Karpas-422 (cell line): ENCODE measurements around the gene ISYNA1. TPM values are rescaled to one million over a fixed set of nuclear protein-coding genes. Genes with fewer than 3 reads are reported as not detected.
A peak's percentile ranks its signal among the peaks of the same experiment; 100 is the strongest.

ENCODE experiments used
- DNase-seq: peaks from one replicate; pipeline ENCODE4 v3.0.0-alpha.2; 2015
- H2AFZ ChIP-seq: fragments of 200-600 bp; sonication (generic); 2 replicates; pipeline ENCODE4 v1.6.1; 2014; ENCODE audit warnings: antibody characterized with exemption, low read length, mixed read lengths
- H3K27ac ChIP-seq: fragments of 200-600 bp; sonication (generic); 2 replicates; pipeline ENCODE4 v1.5.1; 2014; ENCODE audit warnings: mild to moderate bottlenecking, low read length, moderate library complexity
- H3K27me3 ChIP-seq: fragments of 200-600 bp; sonication (generic); 2 replicates; pipeline ENCODE4 v1.6.1; 2014; ENCODE audit warnings: low read length, mixed read lengths
- H3K36me3 ChIP-seq: fragments of 200-600 bp; sonication (generic); 2 replicates; pipeline ENCODE4 v1.6.1; 2014; ENCODE audit warnings: low read length, mixed read lengths; ENCODE audit not compliant: insufficient read depth
- H3K4me1 ChIP-seq: fragments of 200-600 bp; sonication (generic); 2 replicates; pipeline ENCODE4 v1.6.1; 2014; ENCODE audit warnings: mild to moderate bottlenecking, low read length, mixed read lengths
- H3K4me2 ChIP-seq: fragments of 200-600 bp; sonication (generic); 2 replicates; pipeline ENCODE4 v1.6.1; 2014; ENCODE audit warnings: low read length, low read depth, mild to moderate bottlenecking; ENCODE audit not compliant: poor library complexity, severe bottlenecking
- H3K4me3 ChIP-seq: fragments of 200-600 bp; sonication (generic); 2 replicates; pipeline ENCODE4 v1.5.1; 2014; ENCODE audit warnings: mild to moderate bottlenecking, antibody characterized with exemption, low read length, mixed read lengths
- H3K79me2 ChIP-seq: fragments of 200-600 bp; sonication (generic); 2 replicates; pipeline ENCODE4 v1.6.1; 2014; ENCODE audit warnings: mild to moderate bottlenecking, low read length, mixed read lengths
- H3K9ac ChIP-seq: fragments of 200-600 bp; sonication (generic); 2 replicates; pipeline ENCODE4 v1.6.0; 2014; ENCODE audit warnings: low read length
- H3K9me2 ChIP-seq: fragments of 200-600 bp; sonication (generic), shearing (Covaris generic); replicated peaks from 2 replicates; pipeline ENCODE4 v1.6.0; 2014; ENCODE audit warnings: mild to moderate bottlenecking, low read length, moderate library complexity; ENCODE audit not compliant: insufficient read depth
- H3K9me3 ChIP-seq: fragments of 300-700, 200-600 bp; sonication (generic); 2 replicates; pipeline ENCODE4 v1.6.1; 2014; ENCODE audit warnings: low read length, mixed read lengths
- H4K20me1 ChIP-seq: fragments of 200-600 bp; sonication (generic); 2 replicates; pipeline ENCODE4 v1.6.1; 2014; ENCODE audit warnings: mild to moderate bottlenecking, antibody characterized with exemption, low read length, low read depth; ENCODE audit not compliant: insufficient read depth
- total RNA-seq: library from RNA; depleted of rRNA; stranded (reverse); fragments of >200 nt; shearing (Covaris generic); gene quantifications from 2 replicates; pipeline ENCODE4 v1.2.3, GENCODE V29; 2014; ENCODE audit warnings: low replicate concordance

Gene ISYNA1
- total RNA-seq, 1 experiment from 2014 or later, result 10.0 TPM

DNA sequence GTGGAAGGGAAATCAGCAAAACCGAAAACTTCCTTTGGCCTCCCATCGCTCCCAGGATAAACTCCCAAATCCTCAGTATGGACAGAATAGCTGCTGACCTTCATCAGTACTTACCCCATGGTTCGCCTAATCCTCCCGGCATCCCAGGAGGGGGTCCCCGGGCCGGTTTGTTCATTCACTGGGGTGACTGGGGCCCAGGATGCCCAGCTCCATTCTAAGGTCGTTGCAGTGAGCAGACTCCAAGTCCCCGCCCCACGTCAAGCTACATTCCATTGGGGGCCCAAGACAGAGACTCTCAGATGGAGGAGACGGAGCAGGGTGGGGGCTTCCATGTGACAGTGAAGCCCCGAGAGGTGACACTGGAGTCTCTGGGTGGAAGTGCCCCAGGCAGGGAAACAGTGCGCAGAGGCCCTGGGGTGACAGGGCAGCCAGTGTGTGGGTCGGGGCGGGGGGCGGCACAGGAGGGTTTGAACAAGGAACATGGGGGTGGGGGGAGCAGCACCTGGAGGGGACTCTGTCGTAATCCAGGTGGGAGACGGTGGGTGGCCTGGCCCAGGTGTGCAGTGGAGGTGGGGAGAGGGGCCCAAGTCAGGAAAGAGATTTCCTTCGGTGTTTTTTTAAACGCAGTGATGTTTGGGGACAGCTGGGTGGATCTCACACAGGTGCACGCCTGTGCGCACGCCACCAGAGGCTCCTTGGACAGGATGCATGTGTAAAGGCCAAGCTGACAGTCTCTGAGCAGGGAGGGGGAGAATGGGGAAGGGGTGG, 13.6 kb downstream of the ISYNA1 start:
- Histone ChIP-seq H3K36me3 (no peaks in the 10 kb centered on the region), H3K4me2 (no peak overlapping the region), H2AFZ (no peak overlapping the region), H3K79me2 (no peaks in the 10 kb centered on the region), H3K9ac (no peak overlapping the region), H3K9me2 (no peaks in the 10 kb centered on the region), H3K27ac (no peak overlapping the region), H3K4me3 (no peak overlapping the region), H4K20me1 (peaks cover 56% of the 10 kb centered on the region), H3K9me3 (no peaks in the 10 kb centered on the region), H3K27me3 (no peaks in the 10 kb centered on the region), H3K4me1 (peaks cover 28% of the 10 kb centered on the region)
- no peak for DNase-seq

DNA sequence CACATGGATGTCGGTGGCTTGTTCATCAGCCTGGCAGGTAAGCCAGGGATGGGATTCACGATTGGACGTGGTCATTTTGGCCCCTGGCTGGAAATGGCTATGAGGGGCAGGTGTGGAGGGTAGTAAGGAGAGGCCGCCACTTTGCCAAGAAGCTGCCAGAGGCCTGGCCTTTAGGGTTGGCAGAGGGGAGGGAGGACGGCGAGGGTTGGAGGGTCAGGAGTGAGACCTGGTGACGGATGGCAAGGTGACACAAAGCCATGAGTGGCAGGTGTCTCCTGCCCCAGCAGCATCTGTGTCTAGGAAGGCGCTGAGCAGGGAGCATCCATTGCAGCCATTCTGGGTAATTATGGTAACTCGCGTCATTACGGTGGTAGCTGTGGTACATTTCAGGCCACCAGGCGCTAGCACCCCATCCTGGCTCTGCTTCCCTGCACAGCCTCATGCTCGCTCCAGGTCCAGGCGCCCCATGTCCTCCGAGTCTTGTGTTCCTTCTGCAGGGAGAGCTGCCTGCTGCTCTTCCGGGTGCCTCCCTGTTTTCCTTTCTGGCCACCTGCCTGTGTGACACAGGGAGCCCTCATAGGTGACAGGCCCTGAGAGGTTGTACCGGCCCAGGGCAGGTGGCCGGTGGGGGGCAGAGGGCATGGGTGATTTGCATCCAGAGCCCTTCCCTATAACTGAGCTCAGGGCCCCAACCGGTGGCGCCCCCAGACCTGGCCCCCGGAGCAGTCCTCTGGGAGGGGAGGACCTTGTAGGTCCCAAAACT, 14.5 kb downstream of the ISYNA1 start:
- Histone ChIP-seq H3K9me3 (no peaks in the 10 kb centered on the region), H3K4me2 (no peak overlapping the region), H3K79me2 (no peaks in the 10 kb centered on the region), H3K36me3 (no peaks in the 10 kb centered on the region), H3K27ac (no peak overlapping the region), H3K4me3 (no peak overlapping the region), H4K20me1 (peaks cover 56% of the 10 kb centered on the region), H2AFZ (no peak overlapping the region), H3K9ac (no peak overlapping the region), H3K4me1 (peaks cover 26% of the 10 kb centered on the region), H3K9me2 (no peaks in the 10 kb centered on the region), H3K27me3 (no peaks in the 10 kb centered on the region; the same call in 1 of the 2 replicates)
- no peak for DNase-seq

DNA sequence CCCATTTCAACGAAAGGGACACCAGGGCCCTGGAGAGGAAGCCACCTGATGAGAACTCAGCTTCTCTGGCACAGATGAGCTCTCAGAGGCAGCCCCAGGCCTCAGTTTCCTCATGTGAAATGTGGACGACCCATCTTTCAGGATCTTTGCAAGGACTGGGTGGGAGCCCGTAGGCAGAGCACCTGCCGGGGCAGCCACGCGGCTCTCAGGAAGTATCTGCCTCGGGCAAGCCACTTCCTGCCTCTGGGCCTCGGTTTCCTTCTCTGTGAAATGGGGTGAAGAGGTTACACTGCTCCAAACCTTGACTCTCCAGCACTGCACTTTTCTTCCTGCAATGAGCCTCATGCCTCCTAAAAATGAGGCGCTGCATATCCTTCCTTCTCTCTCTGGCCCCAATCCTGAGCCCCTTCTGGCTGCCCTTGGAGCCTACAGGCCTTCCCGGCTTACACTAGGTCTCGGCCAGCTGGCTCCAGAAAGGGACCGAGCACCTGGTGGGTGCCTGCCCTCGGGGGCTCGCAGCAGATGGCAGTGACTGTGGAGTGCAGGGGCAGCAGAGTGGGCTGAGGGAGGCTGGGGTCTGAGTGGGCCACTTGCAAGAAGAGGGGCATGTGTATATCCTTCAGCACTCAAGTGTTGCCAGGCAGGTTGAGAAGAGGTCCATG, 15.3 kb downstream of the ISYNA1 start:
- H3K27ac ChIP-seq, result no peak overlapping the region
- H3K9ac ChIP-seq, result no peak overlapping the region
- no peaks in the 10 kb centered on the region; the same call in 1 of the 2 replicates for H3K27me3 ChIP-seq
- H2AFZ ChIP-seq, result no peak overlapping the region
- no peaks in the 10 kb centered on the region for H3K79me2 ChIP-seq
- H3K4me2 ChIP-seq, result no peak overlapping the region
- no peaks in the 10 kb centered on the region for H3K9me3 ChIP-seq
- H4K20me1 ChIP-seq, result peaks cover 56% of the 10 kb centered on the region
- DNase-seq, result no peak
- H3K9me2 ChIP-seq, result no peaks in the 10 kb centered on the region
- H3K36me3 ChIP-seq, result no peaks in the 10 kb centered on the region
- peaks cover 26% of the 10 kb centered on the region for H3K4me1 ChIP-seq
- no peak overlapping the region for H3K4me3 ChIP-seq

DNA sequence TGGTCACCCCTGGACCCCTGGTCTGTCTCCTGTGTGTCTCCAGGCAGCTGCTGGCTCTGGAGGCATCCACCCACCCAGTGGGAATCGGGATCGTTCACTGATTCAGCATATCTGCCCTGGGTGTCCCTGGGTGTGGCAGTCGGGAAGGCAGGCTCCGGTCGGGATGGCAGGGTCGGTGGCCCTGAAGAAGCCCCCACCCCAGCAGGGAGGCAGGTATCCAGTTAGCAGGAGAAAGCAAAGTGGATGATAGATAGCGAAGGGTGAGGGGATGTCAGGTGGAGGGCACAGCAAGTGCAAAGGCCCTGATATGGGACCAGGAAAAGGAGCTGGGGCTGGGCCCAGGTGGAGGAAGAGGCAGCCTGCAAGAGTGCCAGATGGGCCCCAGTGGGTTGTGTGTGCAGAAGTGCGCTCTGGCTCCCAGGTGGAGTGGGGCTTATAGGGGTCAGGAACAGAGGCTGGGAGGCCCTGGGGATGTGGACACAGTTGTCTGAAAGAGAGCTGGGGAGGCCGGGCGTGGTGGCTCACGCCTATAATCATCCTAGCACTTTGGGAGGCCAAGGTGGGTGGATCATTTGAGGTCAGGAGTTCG, 16.5 kb downstream of the ISYNA1 start:
- H3K79me2 ChIP-seq, result no peaks in the 10 kb centered on the region
- H3K9ac ChIP-seq, result no peak overlapping the region
- no peak overlapping the region for H3K27ac ChIP-seq

DNA sequence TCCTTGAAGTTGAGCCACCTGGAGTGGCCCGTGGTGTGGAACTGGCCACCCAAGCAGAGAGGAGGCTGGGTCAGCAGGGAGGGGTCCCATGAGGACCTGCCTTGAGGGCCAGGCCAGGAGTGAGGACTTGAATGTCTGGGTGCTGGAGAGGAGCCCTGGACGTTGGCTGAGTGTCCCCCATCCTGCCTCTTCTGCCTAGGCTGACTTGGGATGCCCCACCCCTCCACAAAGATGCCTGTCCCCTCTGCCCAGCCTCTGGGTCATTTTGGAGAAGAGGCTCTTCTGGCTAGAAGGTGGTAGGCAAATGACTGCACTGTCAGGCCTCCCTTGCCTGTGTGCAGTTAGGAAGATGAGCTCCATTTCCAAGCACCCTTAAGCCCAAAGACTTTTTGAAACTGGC, 17.0 kb downstream of the ISYNA1 start:
- H3K9me2 ChIP-seq, result no peaks in the 10 kb centered on the region
- H3K36me3 ChIP-seq, result no peaks in the 10 kb centered on the region
- peaks cover 42% of the 10 kb centered on the region for H4K20me1 ChIP-seq
- H3K27ac ChIP-seq, result no peak overlapping the region
- H3K9me3 ChIP-seq, result no peaks in the 10 kb centered on the region
- no peak for DNase-seq
- no peak overlapping the region for H3K4me3 ChIP-seq
- H3K4me2 ChIP-seq, result no peak overlapping the region
- no peaks in the 10 kb centered on the region for H3K79me2 ChIP-seq
- H3K4me1 ChIP-seq, result peaks cover 33% of the 10 kb centered on the region
- no peak overlapping the region for H2AFZ ChIP-seq
- H3K9ac ChIP-seq, result no peak overlapping the region
- no peaks in the 10 kb centered on the region; the same call in 1 of the 2 replicates for H3K27me3 ChIP-seq

More for the DNA sequence above, 16.5 kb downstream of the ISYNA1 start:
- DNase-seq, result no peak
- Histone ChIP-seq H3K4me1 (peaks cover 38% of the 10 kb centered on the region), H3K9me2 (no peaks in the 10 kb centered on the region), H4K20me1 (peaks cover 44% of the 10 kb centered on the region), H3K4me3 (no peak overlapping the region), H2AFZ (no peak overlapping the region), H3K9me3 (no peaks in the 10 kb centered on the region), H3K36me3 (no peaks in the 10 kb centered on the region), H3K4me2 (no peak overlapping the region), H3K27me3 (no peaks in the 10 kb centered on the region; the same call in 1 of the 2 replicates)

DNA sequence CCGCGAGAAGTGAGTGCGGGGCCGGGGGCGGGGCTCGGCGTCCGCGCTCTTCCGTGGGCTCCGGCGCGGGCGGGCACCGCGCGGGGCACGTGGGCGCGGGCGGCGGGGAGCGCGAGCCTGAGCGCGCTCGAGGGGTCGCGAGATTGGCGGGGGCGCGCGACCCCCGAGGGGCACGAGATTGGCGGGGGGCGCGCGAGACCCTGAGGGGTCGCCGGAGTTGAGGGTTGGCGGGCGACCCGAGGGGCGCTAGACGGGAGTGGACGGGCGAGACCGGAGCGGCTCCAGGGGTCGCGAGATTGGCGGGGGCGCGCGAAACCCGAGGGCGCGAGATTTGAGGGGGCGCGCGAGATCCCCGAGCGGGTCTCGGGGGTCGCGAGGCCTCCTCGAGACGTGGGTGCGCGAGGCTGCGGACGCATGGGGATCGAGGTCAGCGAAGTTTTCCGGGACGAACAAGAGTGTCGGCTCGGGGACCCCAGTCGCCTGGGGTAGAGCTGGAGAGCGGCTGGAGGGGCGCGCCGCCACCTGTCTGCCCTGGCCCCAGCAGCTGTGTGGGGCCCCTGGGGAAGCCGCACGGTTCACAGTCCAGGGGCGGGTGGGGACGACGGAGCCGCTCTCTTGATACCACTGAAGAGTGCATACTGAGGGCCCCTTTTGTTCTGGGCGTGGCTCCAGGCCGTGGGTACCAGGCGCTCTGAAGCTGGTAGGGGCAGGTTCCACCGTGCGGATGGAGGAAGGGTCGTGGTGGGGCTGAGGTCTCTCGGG, 18.1 kb downstream of the ISYNA1 start:
- Histone ChIP-seq H3K79me2 (no peaks in the 10 kb centered on the region), H3K9ac (peak overlapping the region; percentile 60), H2AFZ (no peak overlapping the region), H3K9me2 (no peaks in the 10 kb centered on the region), H3K9me3 (no peaks in the 10 kb centered on the region), H3K27ac (no peak overlapping the region), H3K4me1 (peaks cover 30% of the 10 kb centered on the region), H3K4me3 (peak overlapping the region; percentile 47; the same call in 1 of the 2 replicates), H3K4me2 (peak overlapping the region; percentile 59), H4K20me1 (peaks cover 36% of the 10 kb centered on the region), H3K27me3 (no peaks in the 10 kb centered on the region; the same call in 1 of the 2 replicates), H3K36me3 (no peaks in the 10 kb centered on the region)
- peak; percentile 63 for DNase-seq

DNA sequence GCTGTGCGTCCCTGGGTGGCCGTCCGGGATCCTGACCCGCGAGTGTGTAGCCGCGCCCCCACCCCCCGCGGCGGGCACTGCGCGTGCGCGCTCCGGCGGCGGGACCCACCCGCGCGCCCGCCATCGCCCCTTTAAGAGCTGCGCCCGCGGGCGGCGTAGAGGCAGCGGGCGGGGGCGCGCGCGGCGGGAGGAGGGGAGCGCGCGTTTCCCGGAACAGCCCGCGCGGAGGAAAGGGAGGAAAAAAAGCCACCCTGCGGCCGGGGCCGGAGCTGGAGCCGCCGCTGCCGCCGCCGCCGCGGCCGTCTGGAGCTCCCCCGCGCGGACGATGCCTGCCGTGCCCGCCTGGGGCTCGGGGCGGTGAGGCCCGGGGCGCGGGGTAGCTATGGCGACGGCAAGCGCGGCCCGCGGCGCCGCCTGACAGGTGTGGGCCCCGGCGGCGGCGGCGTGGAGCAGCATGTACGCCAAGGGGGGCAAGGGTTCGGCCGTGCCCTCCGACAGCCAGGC, 18.7 kb downstream of the ISYNA1 start, which contains the start of gene SSBP4:
Gene SSBP4, plus strand, starts transcription at position 204 of the 504 bp plus-strand sequence. Its CDS starts 251 bp downstream, at position 455.
- peak within 1 kb of the TSS; percentile 60 for H3K9ac ChIP-seq
- peak within 1 kb of the TSS; percentile 59 for H3K4me2 ChIP-seq
- no peak within 1 kb of the TSS for H3K27ac ChIP-seq
- peak within 1 kb of the TSS; percentile 47; the same call in 1 of the 2 replicates for H3K4me3 ChIP-seq
- H3K79me2 ChIP-seq, result no peaks in the 10 kb centered on the region
- no peaks in the 10 kb centered on the region; the same call in 1 of the 2 replicates for H3K27me3 ChIP-seq
- H2AFZ ChIP-seq, result no peak within 1 kb of the TSS
- no peaks in the 10 kb centered on the region for H3K9me2 ChIP-seq
- peaks cover 30% of the 10 kb centered on the region for H3K4me1 ChIP-seq
- H3K9me3 ChIP-seq, result no peaks in the 10 kb centered on the region
- H3K36me3 ChIP-seq, result no peaks in the 10 kb centered on the region
- H4K20me1 ChIP-seq, result peaks cover 36% of the 10 kb centered on the region
- peak; percentile 87 for DNase-seq
